H9 (cell line): Measurements from ENCODE around the gene DNAH5. TPM values are rescaled to one million over a fixed set of nuclear protein-coding genes. Genes with fewer than 3 reads are reported as not detected.

Experiments
- DNase-seq: peaks from one replicate; pipeline ENCODE4 v3.0.0-alpha.2; 2017
- H2AFZ ChIP-seq: one replicate; pipeline ENCODE4 v1.6.1; 2013; ENCODE audit warnings: mild to moderate bottlenecking, low read length, control low read depth, moderate library complexity
- H2AK5ac ChIP-seq: 2 replicates; pipeline ENCODE4 v1.6.1; 2013; ENCODE audit warnings: low read length, control low read depth, mixed read lengths; ENCODE audit not compliant: insufficient read length
- H2BK120ac ChIP-seq: one replicate; pipeline ENCODE4 v1.6.1; 2013; ENCODE audit warnings: low read depth, mild to moderate bottlenecking, low read length, control low read depth, inconsistent platforms; ENCODE audit not compliant: poor library complexity, severe bottlenecking
- H2BK12ac ChIP-seq: 2 replicates; pipeline ENCODE4 v1.6.1; 2013; ENCODE audit warnings: low read length, control low read depth, mixed read lengths, low read depth; ENCODE audit not compliant: insufficient read length
- H2BK15ac ChIP-seq: 2 replicates; pipeline ENCODE4 v1.6.1; 2013; ENCODE audit warnings: low read depth, low read length, control low read depth
- H2BK20ac ChIP-seq: one replicate; pipeline ENCODE4 v1.6.1; 2013; ENCODE audit warnings: low read depth, mild to moderate bottlenecking, low read length, control low read depth, inconsistent platforms; ENCODE audit not compliant: poor library complexity, severe bottlenecking
- H2BK5ac ChIP-seq: 2 replicates; pipeline ENCODE4 v1.6.1; 2013; ENCODE audit warnings: low read length, control low read depth, mixed read lengths; ENCODE audit not compliant: insufficient read length
- H3K14ac ChIP-seq: 2 replicates; pipeline ENCODE4 v1.6.1; 2013; ENCODE audit warnings: low read length, control low read depth; ENCODE audit not compliant: insufficient read depth
- H3K18ac ChIP-seq: 2 replicates; pipeline ENCODE4 v1.6.1; 2013; ENCODE audit warnings: low read depth, mild to moderate bottlenecking, mixed read lengths, low read length, control low read depth; ENCODE audit not compliant: insufficient read length
- H3K23ac ChIP-seq: 2 replicates; pipeline ENCODE4 v1.6.1; 2013; ENCODE audit warnings: low read length, control low read depth, mixed read lengths, low read depth; ENCODE audit not compliant: insufficient read length
- H3K23me2 ChIP-seq: 2 replicates; pipeline ENCODE4 v1.6.1; 2013; ENCODE audit warnings: low read depth, mild to moderate bottlenecking, mixed read lengths, low read length, control low read depth; ENCODE audit not compliant: insufficient read length, poor library complexity, severe bottlenecking
- H3K27ac ChIP-seq: 2 replicates; pipeline ENCODE4 v1.5.1; 2013; ENCODE audit warnings: low read length, control low read depth, mixed read lengths, low read depth; ENCODE audit not compliant: insufficient read length
- H3K27me3 ChIP-seq: 2 replicates; pipeline ENCODE4 v1.6.1; 2013; ENCODE audit warnings: low read length, control low read depth, inconsistent platforms; ENCODE audit not compliant: insufficient read depth
- H3K4ac ChIP-seq: 2 replicates; pipeline ENCODE4 v1.6.1; 2013; ENCODE audit warnings: low read depth, mild to moderate bottlenecking, control low read depth, inconsistent platforms, low read length, moderate library complexity
- H3K4me1 ChIP-seq: 2 replicates; pipeline ENCODE4 v1.6.1; 2013; ENCODE audit warnings: low read length, control low read depth, inconsistent platforms; ENCODE audit not compliant: insufficient read depth
- H3K4me2 ChIP-seq: 2 replicates; pipeline ENCODE4 v1.6.1; 2013; ENCODE audit warnings: low read length, control low read depth, mixed read lengths; ENCODE audit not compliant: insufficient read length, insufficient read depth
- H3K56ac ChIP-seq: 2 replicates; pipeline ENCODE4 v1.6.1; 2013; ENCODE audit warnings: low read depth, mild to moderate bottlenecking, mixed read lengths, low read length, control low read depth; ENCODE audit not compliant: insufficient read length
- H3K79me1 ChIP-seq: 2 replicates; pipeline ENCODE4 v1.6.1; 2013; ENCODE audit warnings: low read depth, mild to moderate bottlenecking, moderate library complexity, low read length, control low read depth, inconsistent platforms; ENCODE audit not compliant: insufficient read depth, poor library complexity, severe bottlenecking
- H3K79me2 ChIP-seq: 2 replicates; pipeline ENCODE4 v1.6.1; 2013; ENCODE audit warnings: low read length, control low read depth, inconsistent platforms; ENCODE audit not compliant: insufficient read depth
- H3K9ac ChIP-seq: 2 replicates; pipeline ENCODE4 v1.6.1; 2013; ENCODE audit warnings: low read length, control low read depth, mixed read lengths; ENCODE audit not compliant: insufficient read length; ENCODE audit errors: extremely low read depth
- H3K9me3 ChIP-seq: one replicate; pipeline ENCODE4 v1.6.1; 2013; ENCODE audit warnings: low read depth, low read length, inconsistent platforms; ENCODE audit not compliant: control insufficient read depth
- H3T11ph ChIP-seq: one replicate; pipeline ENCODE4 v1.6.1; 2013; ENCODE audit warnings: mild to moderate bottlenecking, low read length, control low read depth, inconsistent platforms
- H4K20me1 ChIP-seq: one replicate; pipeline ENCODE4 v1.6.1; 2013; ENCODE audit not compliant: control insufficient read depth, insufficient read length, insufficient read depth
- H4K5ac ChIP-seq: 2 replicates; pipeline ENCODE4 v1.6.1; 2013; ENCODE audit warnings: low read depth, mild to moderate bottlenecking, mixed read lengths, low read length, control low read depth; ENCODE audit not compliant: insufficient read length
- H4K8ac ChIP-seq: replicated peaks from 2 replicates; pipeline ENCODE4 v1.6.1; 2013; ENCODE audit warnings: low read length, control low read depth, mixed read lengths, low read depth; ENCODE audit not compliant: insufficient read length
- H4K91ac ChIP-seq: 2 replicates; pipeline ENCODE4 v1.6.1; 2013; ENCODE audit warnings: low read depth, mild to moderate bottlenecking, moderate library complexity, mixed read lengths, low read length, control low read depth; ENCODE audit not compliant: insufficient read length
- H3K27ac Mint-ChIP-seq, 3 experiments: 2 replicates in 2 of 3; 3 replicates in 1 of 3; pipeline ENCODE4 v1.8.0; 2020 to 2021; ENCODE audit warnings: mixed read lengths in 3 of 3, mild to moderate bottlenecking in 1 of 3, moderate library complexity in 1 of 3
- H3K27me3 Mint-ChIP-seq: 2 replicates; pipeline ENCODE4 v1.8.0; 2021; ENCODE audit warnings: low read depth, mild to moderate bottlenecking, moderate library complexity, mixed read lengths
- H3K36me3 Mint-ChIP-seq, 3 experiments: 2 replicates in 2 of 3; 3 replicates in 1 of 3; pipeline ENCODE4 v1.8.0; 2020 to 2021; ENCODE audit warnings: low read depth in 3 of 3, mixed read lengths in 3 of 3; ENCODE audit not compliant: insufficient read depth in 1 of 3
- H3K4me1 Mint-ChIP-seq, 2 experiments: 2 replicates each; pipeline ENCODE4 v1.8.0; 2020; ENCODE audit warnings: mixed read lengths in 2 of 2
- H3K4me3 Mint-ChIP-seq, 2 experiments: 2 replicates in 1 of 2; 3 replicates in 1 of 2; pipeline ENCODE4 v1.8.0; 2020 to 2021; ENCODE audit warnings: mild to moderate bottlenecking in 2 of 2, mixed read lengths in 2 of 2, moderate library complexity in 1 of 2
- H3K9me3 Mint-ChIP-seq, 2 experiments: 2 replicates in 1 of 2; 3 replicates in 1 of 2; pipeline ENCODE4 v1.8.0; 2020; ENCODE audit warnings: mild to moderate bottlenecking in 2 of 2, mixed read lengths in 2 of 2, moderate library complexity in 1 of 2
- WGBS: extraction: QIAGEN DNeasy Blood & Tissue Kit; methylation state at CpG from one replicate; pipeline ENCODE4 v1.1.7; 2013; ENCODE audit warnings: missing lambda C conversion rate, low lambda C conversion rate, mixed read lengths; ENCODE audit not compliant: insufficient read length; ENCODE audit errors: extremely low coverage; 5-methylcytosine and 5-hydroxymethylcytosine counted together
- total RNA-seq: library from RNA; stranded (reverse); gene quantifications from 2 replicates; pipeline ENCODE4 v1.2.1, GENCODE V29; 2021
- TF ChIP-seq, protein P1 (sequence below): fragments of 200-600 bp; sonication (generic); conservative IDR thresholded peaks from 3 replicates; pipeline ENCODE4 v1.8.0; 2021; ENCODE audit warnings: antibody characterized with exemption, mild to moderate bottlenecking

Gene DNAH5
- total RNA-seq, 1 experiment from 2014 or later, result 0.50 TPM

DNA sequence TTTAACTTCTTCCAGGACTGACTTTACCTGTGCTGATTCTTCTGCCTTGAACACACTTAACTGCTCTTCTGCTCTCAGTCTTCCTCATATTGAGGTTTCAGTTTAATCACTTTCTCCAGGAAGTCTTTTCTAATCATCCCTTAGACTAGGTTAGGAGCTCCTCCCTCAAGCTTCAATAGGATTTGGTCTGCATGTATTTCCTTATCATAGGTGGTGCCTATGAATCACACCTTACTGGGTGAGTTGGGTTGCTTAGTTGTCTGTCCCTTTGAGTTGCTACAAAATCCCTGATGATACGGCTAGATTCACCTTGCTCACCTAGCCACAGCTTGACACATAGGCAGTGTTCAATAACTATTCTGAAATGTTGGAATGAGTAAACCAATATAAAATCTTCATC is 164.4 kb downstream of the DNAH5 start:
- Histone ChIP-seq H3K23me2 (no peaks in the 10 kb centered on the region), H3K4ac (no peak overlapping the region), H2BK20ac (no peak overlapping the region), H3K23ac (no peak overlapping the region), H2AFZ (no peak overlapping the region), H2BK120ac (no peak overlapping the region), H3K79me1 (no peaks in the 10 kb centered on the region), H3K27ac (no peak overlapping the region), H3K18ac (no peak overlapping the region), H4K91ac (no peak overlapping the region), H4K5ac (no peak overlapping the region), H4K20me1 (no peaks in the 10 kb centered on the region), H3K9me3 (no peaks in the 10 kb centered on the region), H3K79me2 (no peaks in the 10 kb centered on the region), H2BK12ac (no peak overlapping the region), H4K8ac (no peak overlapping the region), H2AK5ac (no peak overlapping the region), H3K4me2 (no peak overlapping the region), H2BK15ac (no peak overlapping the region), H3K27me3 (no peaks in the 10 kb centered on the region), H3T11ph (no peak overlapping the region), H3K56ac (no peak overlapping the region), H3K4me1 (no peaks in the 10 kb centered on the region), H3K14ac (no peak overlapping the region), H3K9ac (no peak overlapping the region), H2BK5ac (no peak overlapping the region)
- no peak overlapping the region for H3K4me3 Mint-ChIP-seq
- no CpG with 5 or more reads among the region's 1 CpG for WGBS
- TF ChIP-seq, protein P1, sequence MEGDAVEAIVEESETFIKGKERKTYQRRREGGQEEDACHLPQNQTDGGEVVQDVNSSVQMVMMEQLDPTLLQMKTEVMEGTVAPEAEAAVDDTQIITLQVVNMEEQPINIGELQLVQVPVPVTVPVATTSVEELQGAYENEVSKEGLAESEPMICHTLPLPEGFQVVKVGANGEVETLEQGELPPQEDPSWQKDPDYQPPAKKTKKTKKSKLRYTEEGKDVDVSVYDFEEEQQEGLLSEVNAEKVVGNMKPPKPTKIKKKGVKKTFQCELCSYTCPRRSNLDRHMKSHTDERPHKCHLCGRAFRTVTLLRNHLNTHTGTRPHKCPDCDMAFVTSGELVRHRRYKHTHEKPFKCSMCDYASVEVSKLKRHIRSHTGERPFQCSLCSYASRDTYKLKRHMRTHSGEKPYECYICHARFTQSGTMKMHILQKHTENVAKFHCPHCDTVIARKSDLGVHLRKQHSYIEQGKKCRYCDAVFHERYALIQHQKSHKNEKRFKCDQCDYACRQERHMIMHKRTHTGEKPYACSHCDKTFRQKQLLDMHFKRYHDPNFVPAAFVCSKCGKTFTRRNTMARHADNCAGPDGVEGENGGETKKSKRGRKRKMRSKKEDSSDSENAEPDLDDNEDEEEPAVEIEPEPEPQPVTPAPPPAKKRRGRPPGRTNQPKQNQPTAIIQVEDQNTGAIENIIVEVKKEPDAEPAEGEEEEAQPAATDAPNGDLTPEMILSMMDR, result no peak
- no peak for DNase-seq
- H3K36me3 Mint-ChIP-seq, result peaks cover 0 to 11% (median 7%) of the 10 kb centered on the region in 3 experiments; a peak in 5 of 7 replicates
- no peak overlapping the region for H3K27ac Mint-ChIP-seq
- no peaks in the 10 kb centered on the region; the same call in 1 of the 2 replicates for H3K27me3 Mint-ChIP-seq
- H3K9me3 Mint-ChIP-seq, result peaks cover 7 to 10% of the 10 kb centered on the region in 2 experiments; a peak in 4 of 5 replicates
- H3K4me1 Mint-ChIP-seq, result peaks cover 0 to 4% of the 10 kb centered on the region in 2 experiments; a peak in 3 of 4 replicates
